Liver (tissue), 9 donors: ENCODE results near the gene RHOU. TPM values are rescaled to one million over a fixed set of nuclear protein-coding genes. Genes with fewer than 3 reads are reported as not detected.

ENCODE experiments used
- DNase-seq: peaks from one replicate; pipeline ENCODE4 v3.0.0-alpha.2; 2017; ENCODE audit warnings: low spot score
- H3K27ac ChIP-seq, 2 donors: one replicate each; pipeline ENCODE4 v1.7.0; 2013; ENCODE audit warnings: inconsistent platforms in 2 of 2, low read length in 2 of 2, control low read depth in 1 of 2, low read depth in 1 of 2, mild to moderate bottlenecking in 1 of 2
- H3K27me3 ChIP-seq, 4 donors: one replicate each; pipeline versions ENCODE4 v1.6.1 to v1.7.0; 2013; ENCODE audit warnings: low read length in 3 of 4, inconsistent platforms in 1 of 4, mild to moderate bottlenecking in 1 of 4, moderate library complexity in 1 of 4; ENCODE audit not compliant: control insufficient read depth in 4 of 4, insufficient read depth in 4 of 4
- H3K36me3 ChIP-seq, 4 donors: one replicate each; pipeline versions ENCODE4 v1.6.1 to v1.7.0; 2013; ENCODE audit warnings: low read length in 3 of 4, mild to moderate bottlenecking in 3 of 4, low read depth in 1 of 4, moderate library complexity in 1 of 4; ENCODE audit not compliant: control insufficient read depth in 4 of 4, insufficient read depth in 3 of 4
- H3K4me1 ChIP-seq, 4 donors: one replicate each; pipeline versions ENCODE4 v1.6.1 to v1.7.0; 2013; ENCODE audit warnings: low read length in 3 of 4, mild to moderate bottlenecking in 3 of 4, moderate library complexity in 1 of 4; ENCODE audit not compliant: control insufficient read depth in 4 of 4, insufficient read depth in 4 of 4
- H3K4me3 ChIP-seq, 3 donors: one replicate each; pipeline versions ENCODE4 v1.6.1 to v1.7.0; 2013; ENCODE audit warnings: low read length in 3 of 3, control low read depth in 1 of 3, low read depth in 1 of 3, mild to moderate bottlenecking in 1 of 3
- H3K9ac ChIP-seq, 2 donors: one replicate each; pipeline ENCODE4 v1.7.0; 2013; ENCODE audit warnings: low read length in 2 of 2, mild to moderate bottlenecking in 2 of 2, moderate library complexity in 2 of 2, control low read depth in 1 of 2, low read depth in 1 of 2
- H3K9me3 ChIP-seq, 4 donors: one replicate each; pipeline versions ENCODE4 v1.6.1 to v1.7.0; 2013; ENCODE audit warnings: low read length in 3 of 4; ENCODE audit not compliant: control insufficient read depth in 4 of 4
- EGR1 ChIP-seq, 2 donors: IDR thresholded peaks; 2 replicates each; pipeline ENCODE4 v1.6.1; 2016 to 2018; ENCODE audit warnings: antibody characterized with exemption in 2 of 2, low read depth in 2 of 2
- FOXA1 ChIP-seq: IDR thresholded peaks from 2 replicates; pipeline ENCODE4 v1.6.1; 2016; ENCODE audit warnings: antibody characterized with exemption
- FOXA2 ChIP-seq: IDR thresholded peaks from 2 replicates; pipeline ENCODE4 v1.6.1; 2016; ENCODE audit warnings: antibody characterized with exemption
- GABPA ChIP-seq, 2 donors: IDR thresholded peaks in 1 of 2; conservative IDR thresholded peaks in 1 of 2; 2 replicates each; pipeline ENCODE4 v1.6.1; 2016; ENCODE audit warnings: antibody characterized with exemption in 2 of 2, mild to moderate bottlenecking in 1 of 2, moderate library complexity in 1 of 2
- HNF4A ChIP-seq, 2 donors: conservative IDR thresholded peaks; 2 replicates each; pipeline ENCODE4 v1.6.1; 2016; ENCODE audit warnings: antibody characterized with exemption in 2 of 2, mild to moderate bottlenecking in 2 of 2
- HNF4G ChIP-seq: IDR thresholded peaks from 2 replicates; pipeline ENCODE4 v1.6.1; 2016; ENCODE audit warnings: antibody characterized with exemption
- JUND ChIP-seq, 2 donors: IDR thresholded peaks; 2 replicates each; pipeline ENCODE4 v1.6.1; 2016; ENCODE audit warnings: antibody characterized with exemption in 2 of 2
- MAX ChIP-seq: IDR thresholded peaks from 2 replicates; pipeline ENCODE4 v1.6.1; 2016; ENCODE audit warnings: antibody characterized with exemption
- NR2F2 ChIP-seq: IDR thresholded peaks from 2 replicates; pipeline ENCODE4 v1.6.1; 2016; ENCODE audit warnings: antibody characterized with exemption
- RAD21 ChIP-seq, 2 donors: IDR thresholded peaks; 2 replicates each; pipeline ENCODE4 v1.6.1; 2016; ENCODE audit warnings: antibody characterized with exemption in 2 of 2, mild to moderate bottlenecking in 2 of 2
- RXRA ChIP-seq, 2 donors: IDR thresholded peaks; 2 replicates each; pipeline ENCODE4 v1.6.1; 2017 to 2018; ENCODE audit warnings: antibody characterized with exemption in 2 of 2, mild to moderate bottlenecking in 1 of 2
- SP1 ChIP-seq: IDR thresholded peaks from 2 replicates; pipeline ENCODE4 v1.6.1; 2018; ENCODE audit warnings: antibody characterized with exemption, mild to moderate bottlenecking
- TAF1 ChIP-seq: conservative IDR thresholded peaks from 2 replicates; pipeline ENCODE4 v1.6.1; 2016; ENCODE audit warnings: antibody characterized with exemption, mild to moderate bottlenecking
- YY1 ChIP-seq: IDR thresholded peaks from 2 replicates; pipeline ENCODE4 v1.6.1; 2016; ENCODE audit warnings: antibody characterized with exemption, mild to moderate bottlenecking
- ZBTB33 ChIP-seq: IDR thresholded peaks from 2 replicates; pipeline ENCODE4 v1.6.1; 2016; ENCODE audit warnings: antibody characterized with exemption
- WGBS: extraction: QIAGEN DNeasy Blood & Tissue Kit; methylation state at CpG from one replicate; pipeline ENCODE4 v1.1.7; 2013; 5-methylcytosine and 5-hydroxymethylcytosine counted together
- polyA plus RNA-seq, 2 donors: library from polyadenylated mRNA; stranded (reverse) in 1 of 2; unstranded in 1 of 2; fragments of 200-250 nt in 1 of 2; fragments of >200 nt in 1 of 2; fragmentation: Nextera tagmentation in 1 of 2; extraction: Ambion mirVana in 1 of 2; gene quantifications; one replicate each; pipeline versions ENCODE4 v1.2.1 to v1.2.3, GENCODE V29; 2013 to 2015
- total RNA-seq, 2 donors: library from RNA; depleted of rRNA; stranded (reverse); fragments of >200 nt; gene quantifications; one replicate each; pipeline ENCODE4 v1.2.3, GENCODE V29; 2014
- TF ChIP-seq, protein P1 (sequence below): IDR thresholded peaks from 2 replicates; pipeline ENCODE4 v1.6.1; 2016; ENCODE audit warnings: antibody characterized with exemption, mild to moderate bottlenecking
- TF ChIP-seq, protein P2 (sequence below): IDR thresholded peaks from 2 replicates; pipeline ENCODE4 v1.6.1; 2016; ENCODE audit warnings: antibody characterized with exemption
- donor health status: healthy.
- donor health status: healthy.
- donor health status: healthy.
- donor health status: healthy.
- donor health status: healthy.

The RHOU gene
- total and polyA plus RNA-seq, 4 donors: 6.4 to 12.0 (median 11.6) TPM

DNA sequence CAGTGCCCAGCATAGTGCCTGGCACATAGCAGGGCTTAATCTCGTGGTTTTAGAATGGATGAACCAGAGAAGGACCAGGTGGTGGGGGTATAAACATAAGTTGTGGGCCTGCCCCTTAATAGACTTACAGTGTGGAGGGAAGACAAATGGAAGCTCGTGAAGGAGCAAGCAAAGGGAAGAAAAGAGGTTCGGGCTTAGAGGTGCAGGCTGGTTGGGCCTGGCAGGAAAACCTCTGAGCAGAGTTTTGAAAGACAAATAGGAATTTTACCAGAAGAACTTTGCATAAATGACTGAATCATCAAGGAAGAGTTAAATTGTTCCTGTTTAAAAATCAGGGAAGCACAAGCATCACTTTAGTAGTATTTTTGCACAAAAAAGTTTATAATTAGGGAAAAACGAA, 4.5 kb downstream of the RHOU start:
- Histone ChIP-seq H3K4me3 (no peak overlapping the region), H3K4me1 (peaks cover 12 to 42% (median 31%) of the 10 kb centered on the region in 4 donors)

GRCh38 chr1:228740543-228741317, 5.5 kb downstream of the RHOU start:
- Histone ChIP-seq H3K4me3 (no peak overlapping the region), H3K36me3 (peaks cover 1 to 26% (median 24%) of the 10 kb centered on the region in 4 donors), H3K27ac (peak overlapping the region; percentile 19 to 51), H3K4me1 (peaks cover 12 to 45% (median 35%) of the 10 kb centered on the region in 4 donors), H3K9ac (no peak overlapping the region), H3K27me3 (no peaks in the 10 kb centered on the region), H3K9me3 (no peaks in the 10 kb centered on the region)
- 60% methylated on average over 8 of the region's 8 CpGs for WGBS
- DNase-seq: no peak
- TF ChIP-seq FOXA2 (no peak), RAD21 (IDR thresholded peaks at IDR 0.05) (peak in 1 of 2 donors; percentile 18)

More for the DNA sequence above, 4.5 kb downstream of the RHOU start:
- 81% methylated on average over 4 of the region's 4 CpGs for WGBS
- Histone ChIP-seq H3K9me3 (no peaks in the 10 kb centered on the region), H3K27ac (peak overlapping the region; percentile 55 to 65), H3K36me3 (peaks cover 1 to 26% (median 23%) of the 10 kb centered on the region in 4 donors), H3K9ac (no peak overlapping the region), H3K27me3 (no peaks in the 10 kb centered on the region)
- TF ChIP-seq TAF1 (no peak), SP1 (no peak), RAD21 (IDR thresholded peaks at IDR 0.05) (no peak), HNF4G (no peak), FOXA2 (no peak), EGR1 (IDR thresholded peaks at IDR 0.05; ENCODE audit: low read depth in 2 of 2) (no peak), GABPA (IDR thresholded peaks at IDR 0.05 in 1 of 2, conservative IDR thresholded peaks at IDR 0.05 in 1 of 2) (no peak), NR2F2 (no peak), FOXA1 (no peak)
- DNase-seq: no peak

DNA sequence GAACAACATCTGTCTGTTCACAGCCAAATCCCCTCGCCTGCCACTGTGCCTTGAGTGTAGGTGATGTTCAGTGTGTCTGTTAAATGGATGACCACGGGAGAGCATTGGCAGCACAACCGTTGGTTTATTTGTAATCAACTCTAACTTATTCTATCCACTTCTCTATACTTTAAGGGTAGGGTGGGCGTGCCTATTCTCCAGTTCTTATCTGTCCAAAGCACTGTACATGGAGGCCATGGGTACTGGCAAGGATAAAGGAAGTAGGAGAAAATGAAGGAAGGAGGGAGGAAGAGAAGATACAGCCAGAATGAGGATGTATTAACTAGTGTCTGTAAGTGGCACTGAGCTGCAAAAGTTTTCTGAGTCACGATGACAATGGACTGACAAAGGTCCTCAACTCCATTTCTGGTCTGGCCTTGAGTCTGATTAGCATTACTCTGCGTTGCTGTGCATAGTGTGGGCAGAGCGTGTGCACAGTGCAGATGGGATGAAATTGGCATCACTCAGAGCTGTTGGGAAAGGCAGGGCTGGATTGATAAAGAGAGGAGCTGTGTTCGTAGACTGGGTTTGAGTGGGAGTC, 7.1 kb downstream of the RHOU start:
- Histone ChIP-seq H3K9me3 (no peaks in the 10 kb centered on the region), H3K36me3 (peaks cover 1 to 30% (median 27%) of the 10 kb centered on the region in 4 donors), H3K9ac (no peak overlapping the region), H3K4me3 (no peak overlapping the region), H3K4me1 (peaks cover 12 to 43% (median 33%) of the 10 kb centered on the region in 4 donors), H3K27ac (no peak overlapping the region), H3K27me3 (no peaks in the 10 kb centered on the region)
- DNase-seq: no peak
- WGBS: 90% methylated on average over 8 of the region's 8 CpGs
- no peak for TF ChIP-seq MAX
- TF ChIP-seq FOXA2: no peak
- no peak for TF ChIP-seq RXRA (IDR thresholded peaks at IDR 0.05)
- TF ChIP-seq YY1: no peak
- TF ChIP-seq GABPA (IDR thresholded peaks at IDR 0.05 in 1 of 2, conservative IDR thresholded peaks at IDR 0.05 in 1 of 2): no peak
- TF ChIP-seq HNF4G: no peak
- TF ChIP-seq, protein P1, sequence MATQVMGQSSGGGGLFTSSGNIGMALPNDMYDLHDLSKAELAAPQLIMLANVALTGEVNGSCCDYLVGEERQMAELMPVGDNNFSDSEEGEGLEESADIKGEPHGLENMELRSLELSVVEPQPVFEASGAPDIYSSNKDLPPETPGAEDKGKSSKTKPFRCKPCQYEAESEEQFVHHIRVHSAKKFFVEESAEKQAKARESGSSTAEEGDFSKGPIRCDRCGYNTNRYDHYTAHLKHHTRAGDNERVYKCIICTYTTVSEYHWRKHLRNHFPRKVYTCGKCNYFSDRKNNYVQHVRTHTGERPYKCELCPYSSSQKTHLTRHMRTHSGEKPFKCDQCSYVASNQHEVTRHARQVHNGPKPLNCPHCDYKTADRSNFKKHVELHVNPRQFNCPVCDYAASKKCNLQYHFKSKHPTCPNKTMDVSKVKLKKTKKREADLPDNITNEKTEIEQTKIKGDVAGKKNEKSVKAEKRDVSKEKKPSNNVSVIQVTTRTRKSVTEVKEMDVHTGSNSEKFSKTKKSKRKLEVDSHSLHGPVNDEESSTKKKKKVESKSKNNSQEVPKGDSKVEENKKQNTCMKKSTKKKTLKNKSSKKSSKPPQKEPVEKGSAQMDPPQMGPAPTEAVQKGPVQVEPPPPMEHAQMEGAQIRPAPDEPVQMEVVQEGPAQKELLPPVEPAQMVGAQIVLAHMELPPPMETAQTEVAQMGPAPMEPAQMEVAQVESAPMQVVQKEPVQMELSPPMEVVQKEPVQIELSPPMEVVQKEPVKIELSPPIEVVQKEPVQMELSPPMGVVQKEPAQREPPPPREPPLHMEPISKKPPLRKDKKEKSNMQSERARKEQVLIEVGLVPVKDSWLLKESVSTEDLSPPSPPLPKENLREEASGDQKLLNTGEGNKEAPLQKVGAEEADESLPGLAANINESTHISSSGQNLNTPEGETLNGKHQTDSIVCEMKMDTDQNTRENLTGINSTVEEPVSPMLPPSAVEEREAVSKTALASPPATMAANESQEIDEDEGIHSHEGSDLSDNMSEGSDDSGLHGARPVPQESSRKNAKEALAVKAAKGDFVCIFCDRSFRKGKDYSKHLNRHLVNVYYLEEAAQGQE: no peak
- TF ChIP-seq HNF4A (conservative IDR thresholded peaks at IDR 0.05): no peak
- TF ChIP-seq, protein P2, sequence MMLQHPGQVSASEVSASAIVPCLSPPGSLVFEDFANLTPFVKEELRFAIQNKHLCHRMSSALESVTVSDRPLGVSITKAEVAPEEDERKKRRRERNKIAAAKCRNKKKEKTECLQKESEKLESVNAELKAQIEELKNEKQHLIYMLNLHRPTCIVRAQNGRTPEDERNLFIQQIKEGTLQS: no peak
- no peak for TF ChIP-seq EGR1 (IDR thresholded peaks at IDR 0.05; ENCODE audit: low read depth in 2 of 2)
- no peak for TF ChIP-seq FOXA1
- no peak for TF ChIP-seq NR2F2
- TF ChIP-seq JUND (IDR thresholded peaks at IDR 0.05): no peak
- no peak for TF ChIP-seq TAF1
- TF ChIP-seq ZBTB33: no peak
- no peak for TF ChIP-seq SP1
- no peak for TF ChIP-seq RAD21 (IDR thresholded peaks at IDR 0.05)
